Lung (tissue), 12 donors: Measurements from ENCODE around the gene PKIB. TPM values are rescaled to one million over a fixed set of nuclear protein-coding genes. Genes with fewer than 3 reads are reported as not detected.
"Not testable (repeated sequence)": the region's sequence is repeated elsewhere in the genome, so short reads cannot be mapped to it uniquely, and the experiment has no call there.

Experiments
- ATAC-seq: fragments of 200-7000 bp; cut with Tn5 transposase; one replicate; pipeline ENCODE4 v1.9.1; 2020; ENCODE audit warnings: moderate number of reproducible peaks; ENCODE audit not compliant: insufficient read depth, low FRiP score
- DNase-seq, 3 donors: peaks; one replicate each; pipeline ENCODE4 v3.0.0-alpha.2; 2013 to 2017
- H3K27ac ChIP-seq, 2 donors: one replicate each; pipeline ENCODE4 v1.5.1; 2013; ENCODE audit warnings: mild to moderate bottlenecking in 2 of 2, moderate library complexity in 2 of 2, control low read depth in 1 of 2, inconsistent platforms in 1 of 2, low read depth in 1 of 2, low read length in 1 of 2
- H3K27me3 ChIP-seq, 3 donors: one replicate each; pipeline ENCODE4 v1.5.1; 2013; ENCODE audit warnings: low read length in 2 of 3; ENCODE audit not compliant: control insufficient read depth in 3 of 3, insufficient read depth in 3 of 3
- H3K36me3 ChIP-seq, 4 donors: one replicate each; pipeline ENCODE4 v1.5.1; 2013; ENCODE audit warnings: low read length in 4 of 4, mild to moderate bottlenecking in 1 of 4, moderate library complexity in 1 of 4; ENCODE audit not compliant: control insufficient read depth in 4 of 4, insufficient read depth in 4 of 4
- H3K4me1 ChIP-seq, 5 donors: one replicate each; pipeline ENCODE4 v1.5.1; 2013; ENCODE audit warnings: low read length in 5 of 5, mild to moderate bottlenecking in 2 of 5, moderate library complexity in 1 of 5; ENCODE audit not compliant: control insufficient read depth in 5 of 5, insufficient read depth in 5 of 5
- H3K4me3 ChIP-seq: one replicate; pipeline ENCODE4 v1.5.1; 2013; ENCODE audit warnings: mild to moderate bottlenecking, control low read depth, moderate library complexity
- H3K9ac ChIP-seq, 2 donors: one replicate each; pipeline ENCODE4 v1.5.1; 2013; ENCODE audit warnings: low read length in 2 of 2, control low read depth in 1 of 2; ENCODE audit not compliant: insufficient read depth in 1 of 2
- H3K9me3 ChIP-seq, 4 donors: one replicate each; pipeline ENCODE4 v1.5.1; 2013; ENCODE audit warnings: low read length in 3 of 4, mild to moderate bottlenecking in 1 of 4, moderate library complexity in 1 of 4; ENCODE audit not compliant: control insufficient read depth in 4 of 4, insufficient read depth in 3 of 4
- WGBS, 2 donors: extraction: QIAGEN DNeasy Blood & Tissue Kit; methylation state at CpG; one replicate each; pipeline ENCODE4 v1.1.7; 2013; 5-methylcytosine and 5-hydroxymethylcytosine counted together
- polyA plus RNA-seq, 2 donors: library from polyadenylated mRNA; stranded (reverse); fragments of 200-250 nt; gene quantifications; one replicate each; pipeline ENCODE4 v1.2.1, GENCODE V29; 2013
- total RNA-seq, 2 donors: library from RNA; depleted of rRNA in 1 of 2; stranded (reverse); fragments of >200 nt in 1 of 2; gene quantifications; one replicate each; pipeline ENCODE4 v1.2.1, GENCODE V29; 2014 to 2021
- TF ChIP-seq, protein P1 (sequence below): IDR thresholded peaks from 2 replicates; pipeline ENCODE4 v1.5.1; 2012; ENCODE audit warnings: mild to moderate bottlenecking; ENCODE audit errors: control extremely low read depth, extremely low read depth
- donor health status: control.
- donor health status: control.
- donor health status: Bipolar disorder and iron deficiency.
- donor health status: healthy.
- donor health status: DM: yes; HTN: yes; CAD: no.

Gene PKIB
- total and polyA plus RNA-seq, 4 donors, result 3.0 to 7.4 (median 4.9) TPM

DNA sequence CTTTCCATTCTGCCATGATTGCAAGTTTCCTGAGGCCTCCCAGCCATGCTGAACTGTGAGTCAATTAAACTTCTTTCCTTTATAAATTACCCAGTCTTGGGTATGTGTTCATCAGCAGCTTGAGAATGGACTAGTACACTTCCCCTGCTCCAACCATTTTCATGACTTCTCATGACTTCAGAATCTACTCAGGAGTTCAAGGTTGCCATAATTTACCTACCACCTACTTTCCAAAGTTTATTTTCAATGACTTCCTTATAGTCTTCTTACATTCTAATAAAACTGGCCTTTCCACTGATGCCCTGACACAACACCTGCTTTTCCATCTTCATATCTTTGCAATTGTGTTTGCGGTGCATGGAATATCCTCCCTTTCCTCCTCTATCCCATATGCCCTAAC, 31.2 kb upstream of the PKIB start:
- Histone ChIP-seq H3K4me3 (no peak overlapping the region), H3K9ac (no peak overlapping the region), H3K27ac (no peak overlapping the region), H3K4me1 (no peaks in the 10 kb centered on the region), H3K9me3 (peaks cover 0 to 8% (median 0%) of the 10 kb centered on the region in 4 donors), H3K27me3 (no peaks in the 10 kb centered on the region), H3K36me3 (no peaks in the 10 kb centered on the region)
- WGBS, 2 donors, result 93 to 98% methylated on average over 1 of the region's 1 CpG
- no peak for DNase-seq
- ATAC-seq, result no peak
- TF ChIP-seq, protein P1, sequence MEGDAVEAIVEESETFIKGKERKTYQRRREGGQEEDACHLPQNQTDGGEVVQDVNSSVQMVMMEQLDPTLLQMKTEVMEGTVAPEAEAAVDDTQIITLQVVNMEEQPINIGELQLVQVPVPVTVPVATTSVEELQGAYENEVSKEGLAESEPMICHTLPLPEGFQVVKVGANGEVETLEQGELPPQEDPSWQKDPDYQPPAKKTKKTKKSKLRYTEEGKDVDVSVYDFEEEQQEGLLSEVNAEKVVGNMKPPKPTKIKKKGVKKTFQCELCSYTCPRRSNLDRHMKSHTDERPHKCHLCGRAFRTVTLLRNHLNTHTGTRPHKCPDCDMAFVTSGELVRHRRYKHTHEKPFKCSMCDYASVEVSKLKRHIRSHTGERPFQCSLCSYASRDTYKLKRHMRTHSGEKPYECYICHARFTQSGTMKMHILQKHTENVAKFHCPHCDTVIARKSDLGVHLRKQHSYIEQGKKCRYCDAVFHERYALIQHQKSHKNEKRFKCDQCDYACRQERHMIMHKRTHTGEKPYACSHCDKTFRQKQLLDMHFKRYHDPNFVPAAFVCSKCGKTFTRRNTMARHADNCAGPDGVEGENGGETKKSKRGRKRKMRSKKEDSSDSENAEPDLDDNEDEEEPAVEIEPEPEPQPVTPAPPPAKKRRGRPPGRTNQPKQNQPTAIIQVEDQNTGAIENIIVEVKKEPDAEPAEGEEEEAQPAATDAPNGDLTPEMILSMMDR, result no peak

DNA sequence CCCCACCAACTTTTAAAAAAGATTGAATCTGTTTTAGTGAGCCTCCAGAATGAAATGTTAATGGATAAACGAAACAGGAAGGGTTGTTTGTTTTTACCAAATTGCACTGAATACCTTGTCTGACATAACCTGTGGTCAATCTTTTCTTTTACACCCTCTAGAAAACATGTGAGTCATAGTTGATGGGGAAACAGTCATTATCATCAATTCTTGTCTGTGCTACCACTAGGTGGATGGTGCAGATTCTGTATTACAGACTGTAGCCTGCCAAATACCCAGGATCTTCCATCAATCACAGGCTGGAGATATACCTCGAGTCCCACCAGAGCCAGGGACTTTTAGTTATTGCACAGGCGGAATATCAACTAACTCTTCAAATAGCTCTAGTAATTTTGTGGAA, 29.5 kb upstream of the PKIB start:
- Histone ChIP-seq H3K4me1 (no peaks in the 10 kb centered on the region), H3K36me3 (no peaks in the 10 kb centered on the region), H3K9me3 (peaks cover 0 to under 1% (median 0%) of the 10 kb centered on the region in 4 donors), H3K4me3 (no peak overlapping the region), H3K27me3 (no peaks in the 10 kb centered on the region), H3K27ac (no peak overlapping the region), H3K9ac (no peak overlapping the region)
- DNase-seq, result no peak
- ATAC-seq, result no peak
- 62 to 68% methylated on average over 3 of the region's 3 CpGs for WGBS, 2 donors
- TF ChIP-seq, protein P1, result no peak

DNA sequence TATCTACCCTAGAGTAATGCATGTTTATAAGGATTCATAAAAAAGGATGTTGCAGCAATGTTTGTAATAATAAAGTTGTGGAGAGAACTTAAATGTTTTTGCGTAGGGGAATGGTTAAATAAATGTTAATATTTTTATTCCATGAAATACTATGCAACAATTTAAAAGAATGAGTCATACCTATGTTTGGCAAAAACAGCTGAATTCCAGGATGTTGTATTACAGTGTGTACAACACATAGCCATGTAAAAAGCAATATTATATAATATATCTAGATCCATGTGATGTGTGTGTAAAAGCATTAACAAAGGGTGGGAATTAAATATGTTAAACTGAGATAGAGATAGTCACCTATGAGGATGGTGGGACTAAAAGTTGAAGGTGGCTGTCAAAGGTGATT, 21.1 kb upstream of the PKIB start:
- ATAC-seq, result no peak
- DNase-seq, result no peak
- 92 to 97% methylated on average over 1 of the region's 1 CpG for WGBS, 2 donors
- Histone ChIP-seq H3K27ac (no peak overlapping the region), H3K9ac (no peak overlapping the region), H3K27me3 (no peaks in the 10 kb centered on the region), H3K4me1 (no peaks in the 10 kb centered on the region), H3K9me3 (no peaks in the 10 kb centered on the region), H3K4me3 (no peak overlapping the region), H3K36me3 (no peaks in the 10 kb centered on the region)
- TF ChIP-seq, protein P1, result no peak

DNA sequence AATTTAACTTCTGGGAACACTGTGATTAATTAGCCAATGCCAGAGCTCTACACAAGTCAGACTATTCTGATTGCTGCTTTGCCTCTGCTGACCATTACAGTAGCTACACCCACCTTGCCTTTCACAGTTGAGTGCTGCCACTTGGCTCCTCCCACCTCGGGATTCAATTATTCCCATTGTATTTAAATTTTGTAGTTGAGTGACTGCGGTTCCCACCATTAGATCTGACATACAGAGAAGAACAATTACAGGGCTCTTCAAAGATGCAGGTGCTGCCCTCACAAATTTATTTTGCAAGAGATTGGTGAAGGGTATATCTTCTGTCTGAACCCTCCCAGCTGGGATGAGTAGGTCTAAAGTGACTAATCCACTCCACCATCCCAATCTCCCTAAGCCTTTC, 11.9 kb upstream of the PKIB start:
- ATAC-seq, H3K36me3 ChIP-seq, H3K9ac ChIP-seq, H3K4me3 ChIP-seq, DNase-seq, H3K27ac ChIP-seq, H3K4me1 ChIP-seq, H3K27me3 ChIP-seq, H3K9me3 ChIP-seq: not testable (repeated sequence)
- WGBS, 2 donors, result 72 to 77% methylated on average over 2 of the region's 2 CpGs
